ENCODE results near the gene PTGER3.

GRCh38 chr1:71083271-71083670 is 35.7 kb upstream of the PTGER3 start:
- TF ChIP-seq POLR2A (IDR thresholded peaks at IDR 0.05; ENCODE audit: low read length) (no peak), GATA1 (IDR thresholded peaks at IDR 0.05; ENCODE audit: low read depth, low read length) (no peak)

All from erythroblast (primary cell).